Measurements from ENCODE around the gene OXTR.
A peak's percentile ranks its signal among the peaks of the same experiment; 100 is the strongest.

Gene OXTR

DNA sequence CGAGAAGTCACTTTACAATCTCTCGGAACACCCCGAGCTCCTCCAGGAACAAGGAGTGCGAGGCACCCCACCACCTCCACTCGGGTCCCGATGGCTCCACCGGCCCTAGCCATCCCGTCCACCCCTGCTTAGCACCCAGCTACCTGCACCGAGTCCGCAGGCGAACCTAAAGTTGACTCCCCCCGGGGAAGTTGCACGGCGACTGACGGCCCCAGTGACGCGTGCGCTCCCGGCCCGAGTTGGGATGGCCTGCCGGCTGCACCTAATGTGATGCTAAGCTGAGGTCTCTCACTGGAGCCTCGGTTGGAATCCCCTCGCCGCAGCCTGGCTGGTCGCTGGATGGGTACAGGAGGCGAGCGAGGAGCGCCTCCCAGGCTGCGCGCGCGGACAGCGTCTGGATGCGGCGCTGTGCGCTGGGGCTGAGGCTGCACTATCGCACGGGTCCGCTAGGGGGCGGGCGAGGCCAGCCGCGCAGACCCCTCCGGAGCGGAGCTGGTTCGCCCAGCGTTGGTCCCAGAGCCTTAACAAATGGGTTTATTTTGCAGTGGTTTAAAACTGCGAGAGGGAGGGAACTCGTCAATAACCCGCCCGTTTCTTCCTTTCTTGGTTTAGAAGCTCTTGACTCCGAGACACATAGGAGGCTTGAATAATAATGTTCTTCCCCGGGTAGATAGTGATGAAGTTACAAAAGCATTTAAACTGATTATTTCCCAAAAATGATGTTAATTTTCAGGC, at the start of gene OXTR:
Gene OXTR, minus strand, starts transcription at position 526 of the 735 bp plus-strand sequence. CDS start 1,426 bp downstream, outside the sequence.
- FAIRE-seq (no peak), DNase-seq (ENCODE audit: low spot score) (peak; percentile 17)

- FAIRE-seq (no peak), DNase-seq (ENCODE audit: low spot score) (no peak)
Measured at GRCh38 chr3:8817486-8817885, 48.1 kb upstream of the OXTR start.

- peak; percentile 86 for FAIRE-seq
- peak; percentile 77 for DNase-seq (ENCODE audit: low spot score)
Measured at GRCh38 chr3:8816106-8816505, 46.7 kb upstream of the OXTR start.

GRCh38 chr3:8813411-8813810, 44.0 kb upstream of the OXTR start:
- no peak for FAIRE-seq

GRCh38 chr3:8810561-8810960, 41.1 kb upstream of the OXTR start:
- DNase-seq (ENCODE audit: low spot score) (no peak), FAIRE-seq (no peak)

More at GRCh38 chr3:8813411-8813810, 44.0 kb upstream of the OXTR start:
- no peak for DNase-seq (ENCODE audit: low spot score)

DNA sequence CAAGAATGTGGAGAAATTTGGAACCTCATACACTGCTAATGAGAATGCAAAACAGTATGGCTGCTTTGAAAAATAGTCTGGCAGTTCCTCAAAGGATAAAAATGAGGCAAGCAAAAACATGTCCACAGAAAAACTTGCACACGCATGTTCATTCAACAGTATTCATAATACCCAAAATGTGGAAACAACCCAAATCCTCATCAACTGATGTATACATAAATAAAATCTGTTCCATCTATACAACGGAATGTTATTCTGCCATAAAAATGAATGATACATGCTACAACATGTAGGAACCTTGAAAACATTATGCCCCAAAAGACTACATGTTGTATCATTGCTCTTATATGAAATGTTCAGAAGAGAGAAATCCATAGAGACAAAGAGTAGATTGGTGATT, 36.4 kb upstream of the OXTR start:
- DNase-seq (ENCODE audit: low spot score), result no peak
- FAIRE-seq, result no peak

DNA sequence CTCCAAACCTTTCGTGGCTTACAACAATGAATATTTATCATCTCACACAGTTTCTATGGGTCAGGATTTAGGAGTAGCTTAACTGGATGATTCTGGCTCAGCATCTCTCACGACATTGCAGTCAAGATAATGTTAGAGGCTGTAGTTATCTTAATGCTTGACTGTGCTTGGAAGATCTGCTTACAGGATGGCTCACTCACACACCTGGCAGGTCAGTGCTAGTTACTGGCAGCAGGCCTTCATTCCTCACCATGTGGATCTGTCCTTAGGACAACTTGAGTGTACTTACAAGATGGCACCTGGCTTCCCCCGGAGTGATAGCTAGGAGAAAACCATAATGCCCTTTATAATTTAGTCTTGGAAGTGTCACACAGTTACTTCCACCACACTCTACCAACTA, 32.8 kb upstream of the OXTR start:
- DNase-seq (ENCODE audit: low spot score) (no peak), FAIRE-seq (no peak)

- DNase-seq (ENCODE audit: low spot score), result no peak
- no peak for FAIRE-seq
Measured at GRCh38 chr3:8800016-8800415, 30.6 kb upstream of the OXTR start.

- DNase-seq (ENCODE audit: low spot score), result no peak
- FAIRE-seq, result no peak
Measured at GRCh38 chr3:8794247-8794646, 24.8 kb upstream of the OXTR start.

DNA sequence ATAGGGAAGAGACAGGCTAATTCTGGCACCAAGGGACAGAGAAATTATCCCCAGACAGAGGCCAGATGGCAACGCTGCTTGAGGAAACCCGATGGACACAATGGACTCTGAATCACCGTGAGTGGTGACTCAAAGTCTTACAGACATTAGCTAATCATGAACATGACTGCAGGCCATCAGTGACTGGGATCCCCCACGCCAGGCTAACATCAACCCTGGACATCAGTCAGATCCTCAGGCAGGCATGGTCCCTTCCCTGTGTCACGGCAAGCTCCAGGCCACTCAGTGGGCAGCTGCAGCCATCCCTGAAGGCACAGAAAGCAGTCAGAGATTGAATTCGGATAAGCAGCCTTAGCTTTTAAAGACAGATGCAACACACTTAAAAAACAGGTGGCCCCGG, 23.8 kb upstream of the OXTR start:
- peak; percentile 85 for FAIRE-seq
- DNase-seq (ENCODE audit: low spot score), result peak; percentile 85

DNA sequence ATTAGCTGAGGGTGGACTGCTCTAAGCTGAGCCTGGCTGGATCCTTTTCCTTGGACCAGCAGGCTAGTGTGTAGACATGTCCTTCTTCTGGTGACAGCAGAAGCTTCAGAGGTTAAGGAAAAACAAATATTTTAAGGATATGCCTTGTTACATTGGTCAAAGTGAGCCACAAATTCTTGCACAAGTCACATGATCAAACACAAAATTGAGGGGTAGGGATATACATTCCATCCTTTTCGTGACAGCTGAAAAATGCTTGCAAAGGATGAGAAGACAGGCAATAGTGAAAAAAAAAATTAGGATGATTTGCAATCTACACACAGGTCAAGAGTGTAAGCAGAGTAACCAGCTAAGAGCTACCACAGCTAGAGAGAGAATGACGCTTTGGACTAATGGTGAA, 21.1 kb upstream of the OXTR start:
- FAIRE-seq, result no peak
- no peak for DNase-seq (ENCODE audit: low spot score)

- FAIRE-seq, result no peak
Measured at GRCh38 chr3:8784676-8785435, 15.4 kb upstream of the OXTR start.

DNA sequence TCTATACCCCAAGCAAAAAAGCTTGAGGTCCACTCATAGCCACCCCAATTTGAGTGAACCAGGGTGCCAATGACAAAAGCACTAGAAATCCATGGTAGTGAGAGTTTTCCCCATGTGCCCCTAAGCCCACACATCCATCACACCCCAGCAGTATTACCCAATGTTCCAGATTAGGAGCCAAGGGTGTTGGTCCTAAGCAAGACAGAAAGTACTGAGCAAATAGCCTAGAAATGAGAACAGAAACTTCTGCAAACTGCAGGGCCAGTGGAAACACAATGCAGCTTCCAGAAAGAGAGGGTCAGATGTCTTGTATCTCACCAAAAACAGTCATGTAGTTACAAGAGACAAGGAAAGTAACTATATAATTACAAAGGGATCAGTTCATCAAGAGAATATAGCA, 10.9 kb upstream of the OXTR start:
- DNase-seq (ENCODE audit: low spot score) (no peak), FAIRE-seq (no peak)

More at GRCh38 chr3:8784676-8785435, 15.4 kb upstream of the OXTR start:
- DNase-seq (ENCODE audit: low spot score), result no peak

GRCh38 chr3:8778475-8778874, 9.1 kb upstream of the OXTR start:
- FAIRE-seq (no peak), DNase-seq (ENCODE audit: low spot score) (no peak)

DNA sequence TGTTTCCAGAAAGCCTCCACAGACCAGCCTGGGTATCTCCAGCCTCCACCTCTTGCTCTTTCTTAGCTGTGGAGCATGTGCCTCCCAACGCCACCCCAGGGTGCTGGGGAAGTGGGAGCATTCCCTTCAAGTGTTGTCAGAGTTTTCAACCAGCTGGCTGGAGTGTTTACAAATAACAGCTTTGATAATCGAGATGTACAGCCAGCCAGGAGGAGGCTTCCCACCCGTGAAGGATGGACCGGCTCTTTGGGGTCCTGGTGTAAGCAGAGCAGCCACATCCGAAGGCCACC, 8.5 kb upstream of the OXTR start:
- FAIRE-seq (no peak), DNase-seq (ENCODE audit: low spot score) (no peak)

GRCh38 chr3:8777201-8777977, 8.0 kb upstream of the OXTR start:
- FAIRE-seq (no peak), DNase-seq (ENCODE audit: low spot score) (no peak)

DNA sequence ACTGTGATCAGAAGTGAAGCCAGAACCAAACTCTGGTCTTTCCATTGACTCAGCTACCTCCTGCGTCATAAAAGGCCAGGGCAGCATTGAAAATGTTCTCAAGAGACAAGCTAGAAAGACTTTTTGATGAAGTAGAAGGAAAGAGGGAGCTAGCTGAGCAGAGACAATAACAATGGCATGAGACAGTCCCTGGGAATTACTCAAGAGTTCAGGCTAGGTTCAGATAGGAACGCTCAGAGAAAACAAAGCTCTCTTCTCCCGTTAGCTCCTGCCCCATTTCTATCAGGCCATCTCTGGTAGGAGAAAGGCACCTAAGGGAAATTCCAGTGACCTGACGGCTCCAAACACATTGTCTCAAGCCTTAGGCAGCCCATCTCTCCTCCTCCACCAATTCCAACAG, 7.0 kb upstream of the OXTR start:
- FAIRE-seq (no peak), DNase-seq (ENCODE audit: low spot score) (no peak)

DNA sequence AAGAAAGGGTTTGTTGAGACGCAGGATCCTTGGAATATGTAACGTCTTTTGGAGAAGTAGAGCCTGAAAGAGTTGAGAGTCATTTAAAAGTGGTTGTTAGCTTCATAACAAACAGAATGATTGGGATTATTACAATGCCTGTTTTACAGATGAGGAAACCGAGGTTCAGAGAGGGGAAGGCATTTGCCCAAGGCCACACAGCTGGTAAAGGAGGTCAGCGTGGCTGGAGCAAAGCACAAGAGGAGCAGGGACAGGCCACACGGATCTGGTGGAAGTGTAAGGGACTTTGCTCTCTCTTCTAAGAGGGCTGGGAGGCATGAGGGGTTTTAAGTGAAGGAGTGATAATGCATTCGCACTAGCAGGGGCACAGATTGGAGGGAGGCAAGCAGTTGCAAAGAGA, 6.2 kb upstream of the OXTR start:
- DNase-seq (ENCODE audit: low spot score), result no peak
- FAIRE-seq, result no peak

GRCh38 chr3:8775181-8775580, 5.8 kb upstream of the OXTR start:
- FAIRE-seq, result no peak
- DNase-seq (ENCODE audit: low spot score), result no peak

DNA sequence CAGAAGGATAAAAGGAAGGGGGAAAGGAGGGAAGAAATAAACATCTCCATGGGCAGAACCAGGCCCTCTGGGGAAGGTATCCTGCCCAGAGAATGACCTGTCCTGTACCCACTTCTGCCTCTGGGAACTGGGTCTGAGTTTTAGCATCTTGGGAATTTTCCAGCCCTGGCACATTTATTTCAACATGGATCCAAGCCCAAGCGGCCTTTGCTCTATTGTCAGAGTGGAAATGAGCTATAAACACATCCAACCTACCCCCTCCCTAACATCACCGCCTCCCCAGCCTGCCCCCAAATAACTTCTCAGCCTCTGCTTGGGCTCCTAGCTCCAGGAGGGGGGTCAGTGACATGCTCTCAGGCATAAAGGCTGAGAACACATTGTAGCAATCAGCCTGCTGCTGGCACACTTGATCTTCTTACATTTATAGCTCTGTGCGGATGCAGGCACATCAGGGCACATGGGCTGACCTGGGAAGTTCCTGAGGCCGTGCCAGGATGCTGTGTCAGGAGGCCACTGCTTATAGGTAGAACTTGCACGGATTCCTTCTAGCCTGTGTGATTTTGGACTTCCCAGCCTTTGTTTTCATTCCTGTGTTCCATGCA, 4.6 kb upstream of the OXTR start:
- DNase-seq (ENCODE audit: low spot score) (no peak), FAIRE-seq (no peak)

- FAIRE-seq, result no peak
Measured at GRCh38 chr3:8768364-8769087, 887 bp downstream of the OXTR start.

More at GRCh38 chr3:8768364-8769087, 887 bp downstream of the OXTR start:
- no peak for DNase-seq (ENCODE audit: low spot score)

Data from RCC 7860 (cell line).